WTC11 (cell line): Measurements from ENCODE around the gene OGA. TPM values are rescaled to one million over a fixed set of nuclear protein-coding genes. Genes with fewer than 3 reads are reported as not detected.

ENCODE experiments used
- ATAC-seq: fragments of 200-7000 bp; cut with Tn5 transposase; 2 replicates; pipeline ENCODE4 v1.10.0; 2021; ENCODE audit warnings: mild to moderate bottlenecking, moderate library complexity
- CTCF ChIA-PET: fragments of 300-600 bp; sonication (Branson Sonifier 250); formaldehyde crosslinking; loops from one replicate; lab custom pipeline; 2021; ENCODE audit warnings: antibody characterized with exemption; lab: Charles Lee
- POLR2A ChIA-PET: fragments of 350-600 bp; sonication (Branson Sonifier 250); formaldehyde crosslinking; loops from one replicate; lab custom pipeline; 2021; ENCODE audit warnings: antibody characterized with exemption; lab: Charles Lee
- DNase-seq: peaks from one replicate; pipeline ENCODE4 v3.0.0; 2021; ENCODE audit warnings: low spot score
- H3K27ac Mint-ChIP-seq: 2 replicates; pipeline ENCODE4 v1.8.0; 2021; ENCODE audit warnings: mixed read lengths
- H3K27me3 Mint-ChIP-seq: 2 replicates; pipeline ENCODE4 v1.8.0; 2021; ENCODE audit warnings: low read depth, mild to moderate bottlenecking, moderate library complexity, mixed read lengths
- H3K36me3 Mint-ChIP-seq: 2 replicates; pipeline ENCODE4 v1.8.0; 2021; ENCODE audit warnings: mixed read lengths
- H3K4me1 Mint-ChIP-seq: 2 replicates; pipeline ENCODE4 v1.8.0; 2022; ENCODE audit warnings: mixed read lengths
- H3K4me3 Mint-ChIP-seq: 2 replicates; pipeline ENCODE4 v1.8.0; 2021; ENCODE audit warnings: mild to moderate bottlenecking, moderate library complexity, mixed read lengths
- H3K9me3 Mint-ChIP-seq: 2 replicates; pipeline ENCODE4 v1.8.0; 2021; ENCODE audit warnings: mixed read lengths
- ATF3 ChIP-seq: sonication (generic); formaldehyde crosslinking; conservative IDR thresholded peaks from 2 replicates; pipeline ENCODE4 v1.8.1; 2022; ENCODE audit warnings: mild to moderate bottlenecking, missing genetic modification reagents
- CTCF ChIP-seq: fragments of 200-600 bp; IDR thresholded peaks from 2 replicates; pipeline ENCODE4 v1.8.0; 2022; ENCODE audit warnings: antibody characterized with exemption
- E2F5 ChIP-seq: sonication (generic); formaldehyde crosslinking; IDR thresholded peaks from 2 replicates; pipeline ENCODE4 v1.8.1; 2022; ENCODE audit warnings: mild to moderate bottlenecking, moderate library complexity, missing genetic modification reagents
- FOXJ3 ChIP-seq: sonication (generic); formaldehyde crosslinking; IDR thresholded peaks from 2 replicates; pipeline ENCODE4 v1.9.0; 2021; ENCODE audit warnings: missing genetic modification reagents, mild to moderate bottlenecking, borderline replicate concordance
- GABPB1 ChIP-seq: sonication (generic); formaldehyde crosslinking; IDR thresholded peaks from 2 replicates; pipeline ENCODE4 v1.8.1; 2023; ENCODE audit warnings: mild to moderate bottlenecking, missing genetic modification reagents
- GRHL2 ChIP-seq: fragments of 250-450 bp; sonication (Bioruptor Pico); IDR thresholded peaks from 2 replicates; pipeline ENCODE4 v1.8.0; 2022; ENCODE audit warnings: mild to moderate bottlenecking, moderate library complexity; ENCODE audit not compliant: insufficient replicate concordance, severe bottlenecking
- GTF2I ChIP-seq: fragments of 250-450 bp; sonication (Bioruptor Pico); conservative IDR thresholded peaks from 2 replicates; pipeline ENCODE4 v1.4.0; 2021; ENCODE audit warnings: mild to moderate bottlenecking
- IRF1 ChIP-seq: sonication (generic); formaldehyde crosslinking; IDR thresholded peaks from 2 replicates; pipeline ENCODE4 v1.8.0; 2023; ENCODE audit warnings: missing genetic modification reagents
- JAZF1 ChIP-seq: fragments of 250-450 bp; sonication (Bioruptor Pico); IDR thresholded peaks from 2 replicates; pipeline ENCODE4 v1.9.0; 2021; ENCODE audit warnings: moderate library complexity, mild to moderate bottlenecking, inconsistent platforms
- KAT7 ChIP-seq: sonication (generic); formaldehyde crosslinking; IDR thresholded peaks from 2 replicates; pipeline ENCODE4 v1.8.1; 2023; ENCODE audit warnings: missing genetic modification reagents, mild to moderate bottlenecking, borderline replicate concordance
- MAX ChIP-seq: sonication (generic); formaldehyde crosslinking; IDR thresholded peaks from 2 replicates; pipeline ENCODE4 v1.8.0; 2022; ENCODE audit warnings: mild to moderate bottlenecking, missing genetic modification reagents
- MXD4 ChIP-seq: fragments of 250-450 bp; sonication (Bioruptor Pico); IDR thresholded peaks from 2 replicates; pipeline ENCODE4 v1.8.0; 2021; ENCODE audit warnings: mild to moderate bottlenecking, moderate library complexity, borderline replicate concordance
- NR2C2 ChIP-seq: sonication (generic); formaldehyde crosslinking; IDR thresholded peaks from 2 replicates; pipeline ENCODE4 v1.8.0; 2022; ENCODE audit warnings: mild to moderate bottlenecking, missing genetic modification reagents
- SMAD4 ChIP-seq: sonication (generic); formaldehyde crosslinking; IDR thresholded peaks from 2 replicates; pipeline ENCODE4 v1.8.0; 2022; ENCODE audit warnings: mild to moderate bottlenecking, missing genetic modification reagents
- SP1 ChIP-seq: sonication (generic); formaldehyde crosslinking; conservative IDR thresholded peaks from 2 replicates; pipeline ENCODE4 v1.8.1; 2022; ENCODE audit warnings: missing genetic modification reagents
- STAT6 ChIP-seq: sonication (generic); formaldehyde crosslinking; conservative IDR thresholded peaks from 2 replicates; pipeline ENCODE4 v1.8.1; 2023; ENCODE audit warnings: mild to moderate bottlenecking, low read depth, missing genetic modification reagents, moderate library complexity
- TCF7 ChIP-seq: sonication (generic); formaldehyde crosslinking; IDR thresholded peaks from 2 replicates; pipeline ENCODE4 v1.8.0; 2022; ENCODE audit warnings: mild to moderate bottlenecking, low read depth, missing genetic modification reagents, moderate library complexity
- USF2 ChIP-seq: sonication (generic); formaldehyde crosslinking; IDR thresholded peaks from 2 replicates; pipeline ENCODE4 v1.8.1; 2023; ENCODE audit warnings: mild to moderate bottlenecking, missing genetic modification reagents, moderate library complexity
- ZBTB21 ChIP-seq: sonication (generic); formaldehyde crosslinking; IDR thresholded peaks from 2 replicates; pipeline ENCODE4 v1.8.1; 2023; ENCODE audit warnings: mild to moderate bottlenecking, missing genetic modification reagents, borderline replicate concordance
- ZNF532 ChIP-seq: fragments of 250-450 bp; sonication (Bioruptor Pico); IDR thresholded peaks from 2 replicates; pipeline ENCODE4 v1.9.0; 2021; ENCODE audit warnings: mild to moderate bottlenecking, borderline replicate concordance
- total RNA-seq: library from RNA; stranded (reverse); gene quantifications from 3 replicates; pipeline ENCODE4 v1.2.3, GENCODE V29; 2021

OGA gene
- total RNA-seq, 1 experiment from 2014 or later, result 111 TPM

GRCh38 chr10:101745074-101745696 lies 73.1 kb downstream of the OGA start (continued):
- TF ChIP-seq TCF7 (CRISPR knock-in tag), result no peak

GRCh38 chr10:101744267-101744666 lies 74.0 kb downstream of the OGA start:
- no peak for TF ChIP-seq ATF3 (CRISPR knock-in tag)
- TF ChIP-seq ZBTB21 (CRISPR knock-in tag), result no peak
- no peak for TF ChIP-seq SP1 (CRISPR knock-in tag)
- no peak for TF ChIP-seq KAT7 (CRISPR knock-in tag)
- no peak for TF ChIP-seq USF2
- TF ChIP-seq NR2C2 (CRISPR knock-in tag), result no peak
- POLR2A ChIA-PET, result interaction anchor here (0.6 kb wide), 1 partner anchor 516 kb away, joined by 6 read pairs; no protein-coding TSS in a partner anchor
- CTCF ChIA-PET, result interaction anchor here (1.3 kb wide), 1 partner anchor 142 kb away, joined by 6 read pairs; no protein-coding TSS in a partner anchor
- H3K4me3 Mint-ChIP-seq, result no peak overlapping the region
- peaks cover 6% of the 10 kb centered on the region for H3K4me1 Mint-ChIP-seq
- no peaks in the 10 kb centered on the region for H3K36me3 Mint-ChIP-seq
- no peak overlapping the region for H3K27ac Mint-ChIP-seq
- H3K9me3 Mint-ChIP-seq, result no peaks in the 10 kb centered on the region
- DNase-seq (no peak), ATAC-seq (no peak)
- peaks cover 4% of the 10 kb centered on the region for H3K27me3 Mint-ChIP-seq

- no peak overlapping the region for H3K4me3 Mint-ChIP-seq
- ATAC-seq, result no peak
- POLR2A ChIA-PET, result no interaction called here
- no peak for TF ChIP-seq GRHL2 (CRISPR knock-in tag)
- no peak for TF ChIP-seq SMAD4 (CRISPR knock-in tag)
- TF ChIP-seq GTF2I, result no peak
- TF ChIP-seq ATF3 (CRISPR knock-in tag), result no peak
- no peak for TF ChIP-seq STAT6 (CRISPR knock-in tag)
- TF ChIP-seq GABPB1, result no peak
- TF ChIP-seq FOXJ3, result no peak
- TF ChIP-seq MXD4 (CRISPR knock-in tag), result no peak
- TF ChIP-seq ZNF532 (CRISPR knock-in tag), result no peak
- no peak for TF ChIP-seq MAX
- no peak for TF ChIP-seq JAZF1
- TF ChIP-seq CTCF, result no peak
- no peak for TF ChIP-seq IRF1 (CRISPR knock-in tag)
- no peak for TF ChIP-seq E2F5 (CRISPR knock-in tag)
- TF ChIP-seq, all 79 proteins: peak for 0
- DNase-seq, result no peak
- H3K9me3 Mint-ChIP-seq, result no peaks in the 10 kb centered on the region
- no peaks in the 10 kb centered on the region for H3K4me1 Mint-ChIP-seq
- CTCF ChIA-PET, result interaction anchor here (0.6 to 1.0 kb wide), 2 partner anchors 83 to 139 kb away, joined by 3 read pairs; no protein-coding TSS in a partner anchor
- no peaks in the 10 kb centered on the region for H3K36me3 Mint-ChIP-seq
- H3K27ac Mint-ChIP-seq, result no peak overlapping the region
- H3K27me3 Mint-ChIP-seq, result peaks cover 4% of the 10 kb centered on the region
Observed at GRCh38 chr10:101741938-101742337, 76.3 kb downstream of the OGA start.
